Neural progenitor cell (in vitro differentiated cells): Measurements from ENCODE around the gene RAPGEF5. TPM values are rescaled to one million over a fixed set of nuclear protein-coding genes. Genes with fewer than 3 reads are reported as not detected.

ENCODE experiments used
- DNase-seq: peaks from one replicate; pipeline ENCODE4 v3.0.0-alpha.2; 2016; ENCODE audit warnings: low spot score
- H2AFZ ChIP-seq: fragments of 200-600 bp; sonication (generic); replicated peaks from 2 replicates; pipeline ENCODE4 v1.6.1; 2016; ENCODE audit warnings: antibody characterized with exemption
- H3F3A ChIP-seq: fragments of 200-600 bp; sonication (generic); 2 replicates; pipeline ENCODE4 v1.6.1; 2016; ENCODE audit warnings: antibody characterized with exemption, low read depth
- H3K27ac ChIP-seq: fragments of 200-600 bp; sonication (generic); 2 replicates; pipeline ENCODE4 v1.5.1; 2016; ENCODE audit warnings: mild to moderate bottlenecking
- H3K27me3 ChIP-seq: fragments of 200-600 bp; sonication (generic); 2 replicates; pipeline ENCODE4 v1.6.1; 2016; ENCODE audit warnings: mild to moderate bottlenecking, moderate library complexity
- H3K36me3 ChIP-seq: fragments of 200-600 bp; sonication (generic); 2 replicates; pipeline ENCODE4 v1.5.1; 2016
- H3K4me1 ChIP-seq: fragments of 200-600 bp; sonication (generic); 2 replicates; pipeline ENCODE4 v1.6.1; 2016; ENCODE audit warnings: mixed run types
- H3K4me2 ChIP-seq: fragments of 200-600 bp; sonication (generic); 2 replicates; pipeline ENCODE4 v1.6.1; 2016
- H3K4me3 ChIP-seq: fragments of 200-600 bp; sonication (generic); 2 replicates; pipeline ENCODE4 v1.5.1; 2016
- H3K79me2 ChIP-seq: fragments of 200-600 bp; sonication (generic); 2 replicates; pipeline ENCODE4 v1.6.1; 2016; ENCODE audit warnings: low read depth
- H3K9ac ChIP-seq: fragments of 200-600 bp; sonication (generic); 2 replicates; pipeline ENCODE4 v1.6.1; 2016
- H3K9me3 ChIP-seq: fragments of 200-600 bp; sonication (generic); 2 replicates; pipeline ENCODE4 v1.5.1; 2016; ENCODE audit warnings: low read depth
- H4K20me1 ChIP-seq: fragments of 200-600 bp; sonication (generic); 2 replicates; pipeline ENCODE4 v1.6.1; 2016; ENCODE audit warnings: low read depth
- H3K27ac Mint-ChIP-seq: 3 replicates; pipeline ENCODE4 v1.8.0; 2021; ENCODE audit warnings: mixed read lengths
- H3K27me3 Mint-ChIP-seq: 2 replicates; pipeline ENCODE4 v1.8.0; 2022; ENCODE audit warnings: low read depth, mild to moderate bottlenecking, inconsistent platforms, moderate library complexity, mixed read lengths; ENCODE audit not compliant: insufficient read depth
- H3K36me3 Mint-ChIP-seq: 3 replicates; pipeline ENCODE4 v1.8.0; 2021; ENCODE audit warnings: mixed read lengths
- H3K4me1 Mint-ChIP-seq: 3 replicates; pipeline ENCODE4 v1.8.0; 2021; ENCODE audit warnings: mixed read lengths
- H3K4me3 Mint-ChIP-seq: 3 replicates; pipeline ENCODE4 v1.8.0; 2021; ENCODE audit warnings: mild to moderate bottlenecking, moderate library complexity, mixed read lengths
- H3K9me3 Mint-ChIP-seq: 3 replicates; pipeline ENCODE4 v1.8.0; 2020; ENCODE audit warnings: mixed read lengths
- EZH2 ChIP-seq: fragments of 200-600 bp; sonication (generic); IDR thresholded peaks from 2 replicates; pipeline ENCODE4 v1.6.1; 2017; ENCODE audit warnings: antibody characterized with exemption, mild to moderate bottlenecking, moderate library complexity
- EZH2phosphoT487 ChIP-seq: fragments of 200-600 bp; sonication (generic); IDR thresholded peaks from 2 replicates; pipeline ENCODE4 v1.6.1; 2017; ENCODE audit warnings: antibody characterized with exemption
- total RNA-seq: library from RNA; depleted of rRNA; stranded (reverse); fragments of >200 nt; gene quantifications from 2 replicates; pipeline ENCODE4 v1.2.3, GENCODE V29; 2015; ENCODE audit warnings: low replicate concordance
- TF ChIP-seq, protein P1 (sequence below): fragments of 200-600 bp; sonication (generic); IDR thresholded peaks from 2 replicates; pipeline ENCODE4 v1.5.1; 2017; ENCODE audit warnings: antibody characterized with exemption, mild to moderate bottlenecking

The RAPGEF5 gene
- total RNA-seq, 1 donor from 2014 or later: 5.7 TPM

DNA sequence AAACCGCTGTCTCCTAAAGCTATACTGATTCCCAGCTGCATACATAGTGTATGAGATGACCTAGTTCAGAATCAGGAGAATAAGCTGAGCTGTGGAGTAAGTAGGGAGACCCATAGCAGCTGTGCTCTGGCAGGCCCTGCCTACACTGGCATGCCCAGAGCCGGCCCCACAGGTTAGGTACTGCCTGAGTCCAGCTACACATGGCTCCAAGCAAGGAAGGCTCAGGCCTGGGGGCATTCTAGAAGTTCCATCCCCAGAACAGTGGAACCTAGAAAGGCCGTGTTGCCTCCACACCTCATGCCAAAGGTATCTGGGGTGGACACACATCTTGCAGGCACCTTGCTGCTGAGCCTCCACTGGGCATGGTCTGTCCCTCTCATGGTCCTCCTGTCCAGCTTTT is 215.6 kb downstream of the RAPGEF5 start:
- Histone ChIP-seq H3F3A (peaks cover 27% of the 10 kb centered on the region), H3K9ac (no peak overlapping the region), H4K20me1 (no peaks in the 10 kb centered on the region), H3K27me3 (no peaks in the 10 kb centered on the region), H3K4me2 (no peak overlapping the region), H3K27ac (no peak overlapping the region), H3K79me2 (no peaks in the 10 kb centered on the region), H3K9me3 (no peaks in the 10 kb centered on the region), H3K4me3 (no peak overlapping the region), H3K36me3 (no peaks in the 10 kb centered on the region), H3K4me1 (peaks cover 40% of the 10 kb centered on the region), H2AFZ (no peak overlapping the region)
- TF ChIP-seq, protein P1, sequence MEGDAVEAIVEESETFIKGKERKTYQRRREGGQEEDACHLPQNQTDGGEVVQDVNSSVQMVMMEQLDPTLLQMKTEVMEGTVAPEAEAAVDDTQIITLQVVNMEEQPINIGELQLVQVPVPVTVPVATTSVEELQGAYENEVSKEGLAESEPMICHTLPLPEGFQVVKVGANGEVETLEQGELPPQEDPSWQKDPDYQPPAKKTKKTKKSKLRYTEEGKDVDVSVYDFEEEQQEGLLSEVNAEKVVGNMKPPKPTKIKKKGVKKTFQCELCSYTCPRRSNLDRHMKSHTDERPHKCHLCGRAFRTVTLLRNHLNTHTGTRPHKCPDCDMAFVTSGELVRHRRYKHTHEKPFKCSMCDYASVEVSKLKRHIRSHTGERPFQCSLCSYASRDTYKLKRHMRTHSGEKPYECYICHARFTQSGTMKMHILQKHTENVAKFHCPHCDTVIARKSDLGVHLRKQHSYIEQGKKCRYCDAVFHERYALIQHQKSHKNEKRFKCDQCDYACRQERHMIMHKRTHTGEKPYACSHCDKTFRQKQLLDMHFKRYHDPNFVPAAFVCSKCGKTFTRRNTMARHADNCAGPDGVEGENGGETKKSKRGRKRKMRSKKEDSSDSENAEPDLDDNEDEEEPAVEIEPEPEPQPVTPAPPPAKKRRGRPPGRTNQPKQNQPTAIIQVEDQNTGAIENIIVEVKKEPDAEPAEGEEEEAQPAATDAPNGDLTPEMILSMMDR: no peak
- no peak for TF ChIP-seq EZH2phosphoT487
- no peak for TF ChIP-seq EZH2
- DNase-seq: no peak
- Mint-ChIP-seq H3K36me3 (peaks cover 42% of the 10 kb centered on the region), H3K27ac (no peak overlapping the region), H3K27me3 (peaks cover 3% of the 10 kb centered on the region), H3K9me3 (peaks cover 21% of the 10 kb centered on the region), H3K4me3 (no peak overlapping the region), H3K4me1 (peaks cover 59% of the 10 kb centered on the region)

DNA sequence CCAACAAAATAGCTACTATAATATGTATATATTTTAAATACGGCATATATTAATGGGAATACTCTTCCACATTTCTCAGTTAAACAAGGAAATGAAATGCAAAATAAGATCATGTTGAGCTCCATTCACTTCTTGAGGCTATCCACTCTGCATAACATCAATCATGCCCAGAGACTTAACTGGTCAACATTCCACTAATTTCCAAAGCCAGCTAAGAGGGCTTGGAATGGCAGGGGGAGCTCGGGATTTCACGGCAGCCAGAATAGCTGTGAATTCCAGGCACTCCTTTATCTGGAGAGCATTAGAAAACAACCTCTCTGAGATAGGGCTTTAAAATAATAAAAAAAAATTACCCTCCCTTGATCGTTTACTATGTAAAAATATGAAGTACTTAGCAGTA is 216.4 kb downstream of the RAPGEF5 start:
- Histone ChIP-seq H3K4me1 (peaks cover 40% of the 10 kb centered on the region), H3K4me3 (no peak overlapping the region), H3K9ac (no peak overlapping the region), H3F3A (peaks cover 27% of the 10 kb centered on the region), H2AFZ (no peak overlapping the region), H3K36me3 (no peaks in the 10 kb centered on the region), H3K9me3 (no peaks in the 10 kb centered on the region), H3K27me3 (no peaks in the 10 kb centered on the region), H3K79me2 (no peaks in the 10 kb centered on the region), H3K4me2 (peak overlapping the region; percentile 61), H3K27ac (peak overlapping the region; percentile 73), H4K20me1 (no peaks in the 10 kb centered on the region)
- H3K27me3 Mint-ChIP-seq: peaks cover 3% of the 10 kb centered on the region
- no peak overlapping the region for H3K4me3 Mint-ChIP-seq
- peaks cover 21% of the 10 kb centered on the region for H3K9me3 Mint-ChIP-seq
- H3K27ac Mint-ChIP-seq: peak overlapping the region; percentile 92
- DNase-seq: peak; percentile 67
- H3K4me1 Mint-ChIP-seq: peaks cover 59% of the 10 kb centered on the region
- H3K36me3 Mint-ChIP-seq: peaks cover 46% of the 10 kb centered on the region
- TF ChIP-seq EZH2: no peak
- no peak for TF ChIP-seq EZH2phosphoT487
- TF ChIP-seq, protein P1: no peak

DNA sequence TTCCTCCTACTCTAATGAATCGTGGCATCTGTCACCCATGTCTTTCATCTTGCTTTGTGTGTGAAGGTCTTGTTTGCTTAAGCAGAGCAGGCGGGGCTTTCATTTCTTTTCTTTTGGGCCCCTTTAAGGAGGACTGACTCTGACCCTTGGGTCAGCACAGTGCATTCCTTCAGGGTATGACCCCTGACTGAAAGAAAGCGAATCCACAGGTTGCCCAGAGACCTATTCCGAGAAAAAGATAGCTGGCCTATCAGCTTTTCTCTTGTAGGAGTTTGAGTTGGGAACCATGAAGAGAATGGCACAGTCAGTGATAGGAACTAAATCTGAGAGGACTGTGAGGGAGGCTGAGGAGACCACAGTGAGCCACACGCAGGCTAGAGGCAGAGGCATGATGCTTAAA is 218.1 kb downstream of the RAPGEF5 start:
- peaks cover 55% of the 10 kb centered on the region for H3K4me1 Mint-ChIP-seq

More for the DNA sequence above, 218.1 kb downstream of the RAPGEF5 start:
- H3K9me3 Mint-ChIP-seq: peaks cover 16% of the 10 kb centered on the region
- Histone ChIP-seq H3K79me2 (no peaks in the 10 kb centered on the region), H3K27ac (peak overlapping the region; percentile 60), H3F3A (peaks cover 27% of the 10 kb centered on the region), H3K9ac (no peak overlapping the region), H3K4me2 (peak overlapping the region; percentile 61), H2AFZ (no peak overlapping the region), H3K4me1 (peaks cover 46% of the 10 kb centered on the region), H4K20me1 (no peaks in the 10 kb centered on the region), H3K4me3 (no peak overlapping the region), H3K36me3 (no peaks in the 10 kb centered on the region), H3K9me3 (no peaks in the 10 kb centered on the region), H3K27me3 (no peaks in the 10 kb centered on the region)
- H3K27me3 Mint-ChIP-seq: peaks cover 3% of the 10 kb centered on the region
- no peak overlapping the region for H3K4me3 Mint-ChIP-seq
- H3K36me3 Mint-ChIP-seq: peaks cover 52% of the 10 kb centered on the region
- peak; percentile 70 for DNase-seq
- TF ChIP-seq EZH2 (no peak), EZH2phosphoT487 (no peak)
- TF ChIP-seq, protein P1: no peak
- peak overlapping the region; percentile 97 for H3K27ac Mint-ChIP-seq
